ENCODE data around the gene OTULIN.
A peak's percentile ranks its signal among the peaks of the same experiment; 100 is the strongest.

OTULIN gene

DNA sequence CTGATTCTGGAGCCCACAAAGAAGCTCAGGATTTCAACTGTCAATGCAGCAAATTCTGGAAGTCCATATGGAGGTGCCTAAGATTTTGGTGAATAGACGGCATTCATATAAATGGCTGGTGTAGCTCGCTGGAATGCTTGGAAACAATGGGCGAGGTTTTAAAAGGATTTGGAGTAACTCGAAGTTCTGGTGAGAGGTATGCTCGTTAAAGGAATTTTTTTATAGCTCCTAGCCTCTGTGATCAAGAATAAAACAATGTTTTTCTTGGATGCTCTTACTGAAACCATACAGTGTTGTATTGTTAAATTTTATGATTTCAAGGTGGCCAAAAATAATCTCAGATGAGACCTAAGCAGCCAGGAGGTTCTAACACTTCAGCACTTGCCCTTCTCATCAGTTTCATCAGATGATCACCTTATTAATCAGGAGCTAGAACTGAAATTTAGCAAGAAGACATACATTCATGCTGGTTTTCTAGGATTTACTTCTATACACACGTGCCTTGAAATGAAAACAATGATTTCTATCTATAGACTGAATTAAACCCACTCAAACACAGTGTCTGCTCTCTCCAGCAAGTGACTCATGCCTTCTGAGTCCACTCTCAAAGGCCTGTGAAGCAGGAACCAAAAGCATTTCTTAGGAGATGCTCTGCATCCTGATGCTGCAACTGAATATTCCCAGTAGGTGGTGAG lies 79.2 kb downstream of the OTULIN start:
- H3K4me3 ChIP-seq (ENCODE audit: low read depth, low read length) = no peak overlapping the region
- TF ChIP-seq HOXC10 (CRISPR knock-in tag; IDR thresholded peaks at IDR 0.05) (no peak), KLF1 (tag by site-specific recombination; IDR thresholded peaks at IDR 0.05) (no peak)
- CTCF ChIA-PET = interaction anchor here (0.6 to 0.7 kb wide), 2 partner anchors 12 to 35 kb away, joined by 3 to 5 read pairs; no protein-coding TSS in a partner anchor
- POLR2A ChIA-PET = no interaction called here
- peaks cover 0 to 25% of the 10 kb centered on the region in 2 experiments for H3K36me3 ChIP-seq (ENCODE audit: control insufficient read depth in 2 of 2, insufficient read depth in 1 of 2, low read length in 2 of 2)
- H3K9me3 ChIP-seq (ENCODE audit: control insufficient read depth, insufficient read depth, low read depth, low read length) = no peaks in the 10 kb centered on the region
- no peaks in the 10 kb centered on the region for H3K4me1 ChIP-seq (ENCODE audit: control insufficient read depth, insufficient read depth, low read length)
- no peak overlapping the region for H3K27ac ChIP-seq (ENCODE audit: extremely low read depth, low read depth, low read length)

DNA sequence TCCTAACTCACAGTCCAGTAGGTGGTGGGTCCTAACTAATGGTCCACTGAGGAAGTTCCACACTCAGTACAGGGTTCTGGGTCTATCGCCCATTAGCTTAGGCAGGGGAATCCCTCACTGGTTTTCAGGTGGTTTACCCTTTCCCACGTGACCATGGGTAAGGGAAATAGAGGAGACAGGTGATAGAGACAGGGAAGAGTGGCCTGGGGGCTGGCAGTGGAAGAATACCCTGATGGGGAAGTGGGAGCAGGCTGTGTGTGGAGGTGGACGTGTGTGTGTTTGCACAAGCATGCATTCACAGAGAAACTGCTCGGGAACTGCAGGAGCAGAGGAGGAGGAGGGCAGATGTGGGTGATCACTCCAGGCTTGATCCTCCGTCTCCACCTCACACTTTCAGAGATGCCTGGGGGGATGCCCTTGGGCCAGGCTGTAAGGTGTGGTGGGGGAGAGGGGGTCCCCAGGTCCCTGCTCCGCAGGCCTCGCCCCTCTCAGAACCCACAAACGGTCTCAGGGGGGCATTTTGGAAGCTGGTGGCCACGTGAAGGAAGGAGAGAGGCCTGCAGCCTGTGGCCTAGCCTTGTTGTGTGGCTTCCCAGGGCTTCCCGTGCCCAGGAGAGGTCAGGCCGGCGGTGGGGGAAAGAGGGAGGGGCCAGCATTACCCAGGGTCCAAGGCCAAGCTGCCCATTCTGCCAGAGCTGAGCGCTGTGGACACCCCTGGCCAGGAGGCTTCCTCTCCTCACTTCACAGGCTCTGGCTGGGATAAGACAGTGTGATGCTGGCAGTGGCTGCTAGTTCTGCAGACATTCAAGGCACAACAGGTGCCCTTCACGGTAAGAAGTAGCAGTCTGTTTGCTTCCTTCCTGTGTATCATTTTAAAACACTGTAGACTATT lies 80.0 kb downstream of the OTULIN start:
- H3K4me1 ChIP-seq (ENCODE audit: control insufficient read depth, insufficient read depth, low read length) = no peaks in the 10 kb centered on the region
- ChIA-PET POLR2A (no interaction called here), CTCF (interaction anchor here (0.6 to 0.7 kb wide), 3 partner anchors 11 to 831 kb away, joined by 3 to 5 read pairs (median 5); no protein-coding TSS in a partner anchor)
- H3K36me3 ChIP-seq (ENCODE audit: control insufficient read depth in 2 of 2, insufficient read depth in 1 of 2, low read length in 2 of 2) = peaks cover 0 to 25% of the 10 kb centered on the region in 2 experiments
- H3K4me3 ChIP-seq (ENCODE audit: low read depth, low read length) = no peak overlapping the region
- no peak overlapping the region for H3K27ac ChIP-seq (ENCODE audit: extremely low read depth, low read depth, low read length)
- TF ChIP-seq, protein P1, sequence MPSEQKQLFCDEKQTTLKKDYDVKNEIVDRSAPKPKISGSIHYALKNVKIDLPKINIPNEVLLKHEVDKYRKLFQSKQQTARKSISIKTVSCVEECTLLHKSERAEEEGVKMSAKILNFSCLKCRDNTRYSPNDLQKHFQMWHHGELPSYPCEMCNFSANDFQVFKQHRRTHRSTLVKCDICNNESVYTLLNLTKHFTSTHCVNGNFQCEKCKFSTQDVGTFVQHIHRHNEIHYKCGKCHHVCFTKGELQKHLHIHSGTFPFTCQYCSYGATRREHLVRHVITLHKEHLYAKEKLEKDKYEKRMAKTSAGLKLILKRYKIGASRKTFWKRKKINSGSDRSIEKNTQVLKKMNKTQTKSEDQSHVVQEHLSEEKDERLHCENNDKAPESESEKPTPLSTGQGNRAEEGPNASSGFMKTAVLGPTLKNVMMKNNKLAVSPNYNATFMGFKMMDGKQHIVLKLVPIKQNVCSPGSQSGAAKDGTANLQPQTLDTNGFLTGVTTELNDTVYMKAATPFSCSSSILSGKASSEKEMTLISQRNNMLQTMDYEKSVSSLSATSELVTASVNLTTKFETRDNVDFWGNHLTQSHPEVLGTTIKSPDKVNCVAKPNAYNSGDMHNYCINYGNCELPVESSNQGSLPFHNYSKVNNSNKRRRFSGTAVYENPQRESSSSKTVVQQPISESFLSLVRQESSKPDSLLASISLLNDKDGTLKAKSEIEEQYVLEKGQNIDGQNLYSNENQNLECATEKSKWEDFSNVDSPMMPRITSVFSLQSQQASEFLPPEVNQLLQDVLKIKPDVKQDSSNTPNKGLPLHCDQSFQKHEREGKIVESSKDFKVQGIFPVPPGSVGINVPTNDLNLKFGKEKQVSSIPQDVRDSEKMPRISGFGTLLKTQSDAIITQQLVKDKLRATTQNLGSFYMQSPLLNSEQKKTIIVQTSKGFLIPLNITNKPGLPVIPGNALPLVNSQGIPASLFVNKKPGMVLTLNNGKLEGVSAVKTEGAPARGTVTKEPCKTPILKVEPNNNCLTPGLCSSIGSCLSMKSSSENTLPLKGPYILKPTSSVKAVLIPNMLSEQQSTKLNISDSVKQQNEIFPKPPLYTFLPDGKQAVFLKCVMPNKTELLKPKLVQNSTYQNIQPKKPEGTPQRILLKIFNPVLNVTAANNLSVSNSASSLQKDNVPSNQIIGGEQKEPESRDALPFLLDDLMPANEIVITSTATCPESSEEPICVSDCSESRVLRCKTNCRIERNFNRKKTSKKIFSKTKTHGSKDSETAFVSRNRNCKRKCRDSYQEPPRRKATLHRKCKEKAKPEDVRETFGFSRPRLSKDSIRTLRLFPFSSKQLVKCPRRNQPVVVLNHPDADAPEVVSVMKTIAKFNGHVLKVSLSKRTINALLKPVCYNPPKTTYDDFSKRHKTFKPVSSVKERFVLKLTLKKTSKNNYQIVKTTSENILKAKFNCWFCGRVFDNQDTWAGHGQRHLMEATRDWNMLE (tag by site-specific recombination; conservative IDR thresholded peaks at IDR 0.05; ENCODE audit: low read depth) = no peak
- TF ChIP-seq EGR2 (tag by site-specific recombination; IDR thresholded peaks at IDR 0.05; ENCODE audit: low read depth) = peak; percentile 79
- TF ChIP-seq ZNF302 (tag by site-specific recombination; IDR thresholded peaks at IDR 0.05; ENCODE audit: low read depth) = no peak
- TF ChIP-seq, protein P2, sequence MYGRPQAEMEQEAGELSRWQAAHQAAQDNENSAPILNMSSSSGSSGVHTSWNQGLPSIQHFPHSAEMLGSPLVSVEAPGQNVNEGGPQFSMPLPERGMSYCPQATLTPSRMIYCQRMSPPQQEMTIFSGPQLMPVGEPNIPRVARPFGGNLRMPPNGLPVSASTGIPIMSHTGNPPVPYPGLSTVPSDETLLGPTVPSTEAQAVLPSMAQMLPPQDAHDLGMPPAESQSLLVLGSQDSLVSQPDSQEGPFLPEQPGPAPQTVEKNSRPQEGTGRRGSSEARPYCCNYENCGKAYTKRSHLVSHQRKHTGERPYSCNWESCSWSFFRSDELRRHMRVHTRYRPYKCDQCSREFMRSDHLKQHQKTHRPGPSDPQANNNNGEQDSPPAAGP (tag by site-specific recombination; IDR thresholded peaks at IDR 0.05) = no peak
- TF ChIP-seq SCRT1 (tag by site-specific recombination; IDR thresholded peaks at IDR 0.05; ENCODE audit: borderline replicate concordance) = 0 out of 2 replicates have a peak, but pooled peaks have one; percentile 46
- TF ChIP-seq, protein P3, sequence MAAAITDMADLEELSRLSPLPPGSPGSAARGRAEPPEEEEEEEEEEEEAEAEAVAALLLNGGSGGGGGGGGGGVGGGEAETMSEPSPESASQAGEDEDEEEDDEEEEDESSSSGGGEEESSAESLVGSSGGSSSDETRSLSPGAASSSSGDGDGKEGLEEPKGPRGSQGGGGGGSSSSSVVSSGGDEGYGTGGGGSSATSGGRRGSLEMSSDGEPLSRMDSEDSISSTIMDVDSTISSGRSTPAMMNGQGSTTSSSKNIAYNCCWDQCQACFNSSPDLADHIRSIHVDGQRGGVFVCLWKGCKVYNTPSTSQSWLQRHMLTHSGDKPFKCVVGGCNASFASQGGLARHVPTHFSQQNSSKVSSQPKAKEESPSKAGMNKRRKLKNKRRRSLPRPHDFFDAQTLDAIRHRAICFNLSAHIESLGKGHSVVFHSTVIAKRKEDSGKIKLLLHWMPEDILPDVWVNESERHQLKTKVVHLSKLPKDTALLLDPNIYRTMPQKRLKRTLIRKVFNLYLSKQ (tag by site-specific recombination; IDR thresholded peaks at IDR 0.05; ENCODE audit: borderline replicate concordance) = no peak
- TF ChIP-seq, protein P4, sequence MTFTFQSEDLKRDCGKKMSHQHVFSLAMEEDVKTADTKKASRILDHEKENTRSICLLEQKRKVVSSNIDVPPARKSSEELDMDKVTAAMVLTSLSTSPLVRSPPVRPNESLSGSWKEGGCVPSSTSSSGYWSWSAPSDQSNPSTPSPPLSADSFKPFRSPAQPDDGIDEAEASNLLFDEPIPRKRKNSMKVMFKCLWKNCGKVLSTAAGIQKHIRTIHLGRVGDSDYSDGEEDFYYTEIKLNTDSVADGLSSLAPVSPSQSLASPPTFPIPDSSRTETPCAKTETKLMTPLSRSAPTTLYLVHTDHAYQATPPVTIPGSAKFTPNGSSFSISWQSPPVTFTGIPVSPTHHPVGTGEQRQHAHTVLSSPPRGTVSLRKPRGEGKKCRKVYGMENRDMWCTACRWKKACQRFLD (tag by site-specific recombination; IDR thresholded peaks at IDR 0.05) = no peak
- TF ChIP-seq PRDM1 (tag by site-specific recombination; IDR thresholded peaks at IDR 0.05) = no peak
- TF ChIP-seq SCRT2 (tag by site-specific recombination; IDR thresholded peaks at IDR 0.05) = peak; percentile 84
- TF ChIP-seq ZNF175 (tag by site-specific recombination; IDR thresholded peaks at IDR 0.05) = no peak
- TF ChIP-seq, protein P5, sequence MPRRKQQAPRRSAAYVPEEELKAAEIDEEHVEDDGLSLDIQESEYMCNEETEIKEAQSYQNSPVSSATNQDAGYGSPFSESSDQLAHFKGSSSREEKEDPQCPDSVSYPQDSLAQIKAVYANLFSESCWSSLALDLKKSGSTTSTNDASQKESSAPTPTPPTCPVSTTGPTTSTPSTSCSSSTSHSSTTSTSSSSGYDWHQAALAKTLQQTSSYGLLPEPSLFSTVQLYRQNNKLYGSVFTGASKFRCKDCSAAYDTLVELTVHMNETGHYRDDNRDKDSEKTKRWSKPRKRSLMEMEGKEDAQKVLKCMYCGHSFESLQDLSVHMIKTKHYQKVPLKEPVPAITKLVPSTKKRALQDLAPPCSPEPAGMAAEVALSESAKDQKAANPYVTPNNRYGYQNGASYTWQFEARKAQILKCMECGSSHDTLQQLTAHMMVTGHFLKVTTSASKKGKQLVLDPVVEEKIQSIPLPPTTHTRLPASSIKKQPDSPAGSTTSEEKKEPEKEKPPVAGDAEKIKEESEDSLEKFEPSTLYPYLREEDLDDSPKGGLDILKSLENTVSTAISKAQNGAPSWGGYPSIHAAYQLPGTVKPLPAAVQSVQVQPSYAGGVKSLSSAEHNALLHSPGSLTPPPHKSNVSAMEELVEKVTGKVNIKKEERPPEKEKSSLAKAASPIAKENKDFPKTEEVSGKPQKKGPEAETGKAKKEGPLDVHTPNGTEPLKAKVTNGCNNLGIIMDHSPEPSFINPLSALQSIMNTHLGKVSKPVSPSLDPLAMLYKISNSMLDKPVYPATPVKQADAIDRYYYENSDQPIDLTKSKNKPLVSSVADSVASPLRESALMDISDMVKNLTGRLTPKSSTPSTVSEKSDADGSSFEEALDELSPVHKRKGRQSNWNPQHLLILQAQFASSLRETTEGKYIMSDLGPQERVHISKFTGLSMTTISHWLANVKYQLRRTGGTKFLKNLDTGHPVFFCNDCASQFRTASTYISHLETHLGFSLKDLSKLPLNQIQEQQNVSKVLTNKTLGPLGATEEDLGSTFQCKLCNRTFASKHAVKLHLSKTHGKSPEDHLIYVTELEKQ (tag by site-specific recombination; IDR thresholded peaks at IDR 0.05; ENCODE audit: borderline replicate concordance) = no peak
- TF ChIP-seq REPIN1 (tag by site-specific recombination; IDR thresholded peaks at IDR 0.05; ENCODE audit: low read depth) = no peak
- peak; percentile 64 for TF ChIP-seq ZFHX2 (tag by site-specific recombination; conservative IDR thresholded peaks at IDR 0.05)
- TF ChIP-seq HOXD13 (CRISPR knock-in tag; IDR thresholded peaks at IDR 0.05; ENCODE audit: borderline replicate concordance) = no peak
- H3K9me3 ChIP-seq (ENCODE audit: control insufficient read depth, insufficient read depth, low read depth, low read length) = no peaks in the 10 kb centered on the region
